NCI-H524 treated with DMSO at 0.1 percent for 48 hours (cell line): ENCODE results near the gene IRGC.
"Not testable (repeated sequence)": the region's sequence is repeated elsewhere in the genome, so short reads cannot be mapped to it uniquely, and the experiment has no call there.

Source experiments
- DNase-seq: peaks from one replicate; lab custom pipeline; 2025; lab: John Stamatoyannopoulos, UW

Gene IRGC

GRCh38 chr19:43754503-43755255, 38.8 kb downstream of the IRGC start, which contains the start of gene SMG9:
SMG9 (minus strand) TSS chr19:43754962; CDS start chr19:43750741, 4,221 bp downstream.
- peak; percentile 24 for DNase-seq

GRCh38 chr19:43755256-43755801, 39.5 kb downstream of the IRGC start:
- no peak for DNase-seq

- DNase-seq = no peak
Observed at GRCh38 chr19:43759515-43759914, 43.6 kb downstream of the IRGC start.

GRCh38 chr19:43760941-43761340, 45.1 kb downstream of the IRGC start:
- no peak for DNase-seq

GRCh38 chr19:43762814-43763213, 46.9 kb downstream of the IRGC start:
- no peak for DNase-seq

GRCh38 chr19:43763473-43763939, 47.6 kb downstream of the IRGC start:
- no peak for DNase-seq

- DNase-seq = not testable (repeated sequence)
Observed at GRCh38 chr19:43764684-43765083, 48.8 kb downstream of the IRGC start.

- no peak for DNase-seq
Observed at GRCh38 chr19:43765109-43765876, 49.4 kb downstream of the IRGC start.

GRCh38 chr19:43766755-43767043, 50.8 kb downstream of the IRGC start:
- DNase-seq = no peak

GRCh38 chr19:43767316-43767715, 51.4 kb downstream of the IRGC start:
- no peak for DNase-seq

GRCh38 chr19:43767818-43768217, 51.9 kb downstream of the IRGC start:
- DNase-seq = no peak

- no peak for DNase-seq
Observed at GRCh38 chr19:43768273-43769050, 52.6 kb downstream of the IRGC start.

- DNase-seq = no peak
Observed at GRCh38 chr19:43769256-43769655, 53.4 kb downstream of the IRGC start.
